Endothelial cell (in vitro differentiated cells): Measurements from ENCODE around the gene PIKFYVE. TPM values are rescaled to one million over a fixed set of nuclear protein-coding genes. Genes with fewer than 3 reads are reported as not detected.

Experiments
- DNase-seq: peaks from one replicate; pipeline ENCODE4 v3.0.0; 2021; ENCODE audit warnings: low spot score
- H3K27ac Mint-ChIP-seq: one replicate; pipeline ENCODE4 v1.8.0; 2021; ENCODE audit warnings: mixed read lengths, inconsistent platforms; ENCODE audit not compliant: unreplicated experiment
- H3K27me3 Mint-ChIP-seq: one replicate; pipeline ENCODE4 v1.8.0; 2021; ENCODE audit warnings: mild to moderate bottlenecking, moderate library complexity, mixed read lengths, inconsistent platforms; ENCODE audit not compliant: unreplicated experiment
- H3K36me3 Mint-ChIP-seq: one replicate; pipeline ENCODE4 v1.8.0; 2021; ENCODE audit warnings: mild to moderate bottlenecking, low read depth, mixed read lengths, inconsistent platforms; ENCODE audit not compliant: unreplicated experiment
- H3K4me1 Mint-ChIP-seq: one replicate; pipeline ENCODE4 v1.8.0; 2021; ENCODE audit warnings: mild to moderate bottlenecking, mixed read lengths, inconsistent platforms; ENCODE audit not compliant: unreplicated experiment
- H3K4me3 Mint-ChIP-seq: one replicate; pipeline ENCODE4 v1.8.0; 2021; ENCODE audit warnings: mild to moderate bottlenecking, mixed read lengths, inconsistent platforms; ENCODE audit not compliant: unreplicated experiment
- H3K9me3 Mint-ChIP-seq: one replicate; pipeline ENCODE4 v1.8.0; 2021; ENCODE audit warnings: mixed read lengths, inconsistent platforms; ENCODE audit not compliant: unreplicated experiment
- total RNA-seq: library from RNA; stranded (reverse); fragmentation: NEBNext Ultra II Directional; extraction: Animal tissue kit (Norgen Biotek cat#: 25700); gene quantifications from one replicate; pipeline ENCODE4 v1.2.1, GENCODE V29; 2021; ENCODE audit not compliant: unreplicated experiment
- TF ChIP-seq, protein P1 (sequence below): fragments of 200-600 bp; sonication (generic); IDR thresholded peaks from one replicate; pipeline ENCODE4 v1.5.0; 2021; ENCODE audit warnings: antibody characterized with exemption; ENCODE audit not compliant: unreplicated experiment

The PIKFYVE gene
- total RNA-seq, 1 donor from 2014 or later, result 52.7 TPM

DNA sequence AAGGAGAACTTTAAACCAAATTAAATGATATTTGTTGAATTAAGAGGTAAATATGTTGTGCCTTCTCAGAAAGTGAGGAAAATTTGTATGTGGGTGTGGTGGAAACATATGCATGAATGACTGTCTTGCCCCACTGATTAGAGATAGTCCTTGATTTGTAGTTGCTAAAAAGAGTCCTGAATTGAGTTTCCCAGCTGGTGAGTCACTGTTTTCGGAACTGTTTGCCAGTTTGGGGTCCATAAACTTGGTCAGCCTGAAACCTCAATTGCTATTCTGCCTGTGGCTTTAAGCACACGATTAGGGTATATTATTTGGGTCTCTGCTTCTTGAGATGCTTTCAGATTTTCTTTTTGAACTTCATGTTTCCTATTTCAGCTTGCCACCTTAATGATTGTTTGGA lies 53.3 kb downstream of the PIKFYVE start:
- Mint-ChIP-seq H3K27ac (no peak overlapping the region), H3K4me3 (no peak overlapping the region), H3K36me3 (peaks cover 41% of the 10 kb centered on the region), H3K27me3 (peaks cover 3% of the 10 kb centered on the region), H3K4me1 (peaks cover 20% of the 10 kb centered on the region), H3K9me3 (no peaks in the 10 kb centered on the region)
- TF ChIP-seq, protein P1, sequence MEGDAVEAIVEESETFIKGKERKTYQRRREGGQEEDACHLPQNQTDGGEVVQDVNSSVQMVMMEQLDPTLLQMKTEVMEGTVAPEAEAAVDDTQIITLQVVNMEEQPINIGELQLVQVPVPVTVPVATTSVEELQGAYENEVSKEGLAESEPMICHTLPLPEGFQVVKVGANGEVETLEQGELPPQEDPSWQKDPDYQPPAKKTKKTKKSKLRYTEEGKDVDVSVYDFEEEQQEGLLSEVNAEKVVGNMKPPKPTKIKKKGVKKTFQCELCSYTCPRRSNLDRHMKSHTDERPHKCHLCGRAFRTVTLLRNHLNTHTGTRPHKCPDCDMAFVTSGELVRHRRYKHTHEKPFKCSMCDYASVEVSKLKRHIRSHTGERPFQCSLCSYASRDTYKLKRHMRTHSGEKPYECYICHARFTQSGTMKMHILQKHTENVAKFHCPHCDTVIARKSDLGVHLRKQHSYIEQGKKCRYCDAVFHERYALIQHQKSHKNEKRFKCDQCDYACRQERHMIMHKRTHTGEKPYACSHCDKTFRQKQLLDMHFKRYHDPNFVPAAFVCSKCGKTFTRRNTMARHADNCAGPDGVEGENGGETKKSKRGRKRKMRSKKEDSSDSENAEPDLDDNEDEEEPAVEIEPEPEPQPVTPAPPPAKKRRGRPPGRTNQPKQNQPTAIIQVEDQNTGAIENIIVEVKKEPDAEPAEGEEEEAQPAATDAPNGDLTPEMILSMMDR, result no peak
- no peak for DNase-seq

GRCh38 chr2:208320686-208321085 lies 54.6 kb downstream of the PIKFYVE start:
- Mint-ChIP-seq H3K36me3 (peaks cover 39% of the 10 kb centered on the region), H3K27ac (no peak overlapping the region), H3K4me3 (no peak overlapping the region), H3K27me3 (peaks cover 3% of the 10 kb centered on the region), H3K4me1 (peaks cover 12% of the 10 kb centered on the region), H3K9me3 (no peaks in the 10 kb centered on the region)
- DNase-seq, result no peak
- TF ChIP-seq, protein P1, result no peak

DNA sequence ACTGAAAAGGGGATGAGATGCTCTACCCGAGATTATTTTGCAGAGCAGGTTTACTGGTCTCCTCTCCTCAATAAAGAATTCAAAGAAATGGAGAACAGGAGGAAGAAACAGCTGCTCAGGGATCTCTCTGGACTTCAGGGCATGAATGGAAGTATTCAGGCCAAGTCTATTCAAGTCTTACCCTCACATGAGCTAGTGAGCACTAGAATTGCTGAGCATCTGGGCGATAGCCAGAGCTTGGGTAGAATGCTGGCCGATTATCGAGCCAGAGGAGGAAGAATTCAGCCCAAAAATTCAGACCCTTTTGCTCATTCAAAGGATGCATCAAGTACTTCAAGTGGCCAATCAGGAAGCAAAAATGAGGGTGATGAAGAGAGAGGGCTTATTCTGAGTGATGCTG lies 60.0 kb downstream of the PIKFYVE start:
- Mint-ChIP-seq H3K27me3 (no peaks in the 10 kb centered on the region), H3K9me3 (no peaks in the 10 kb centered on the region), H3K4me3 (no peak overlapping the region), H3K27ac (no peak overlapping the region), H3K4me1 (no peaks in the 10 kb centered on the region), H3K36me3 (peaks cover 27% of the 10 kb centered on the region)
- no peak for DNase-seq
- TF ChIP-seq, protein P1, result no peak

DNA sequence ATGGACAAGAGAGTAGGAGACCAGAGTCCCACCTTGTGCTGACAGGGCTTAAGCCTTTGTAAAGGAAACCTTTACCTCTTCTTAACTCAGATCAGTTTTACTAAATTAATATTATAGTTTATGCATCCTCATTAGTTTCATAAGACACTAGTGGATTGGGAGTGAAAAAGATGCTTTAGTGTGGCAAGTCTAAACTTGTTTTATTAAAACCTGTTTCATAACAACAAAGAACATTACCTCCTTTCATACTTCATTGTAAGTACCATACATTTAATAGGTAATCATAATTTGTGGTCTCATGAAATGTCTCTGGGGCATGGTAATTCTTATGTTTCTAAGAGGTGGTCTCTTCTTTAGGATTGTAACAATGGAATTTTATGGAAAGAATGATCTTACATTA lies 63.4 kb downstream of the PIKFYVE start:
- TF ChIP-seq, protein P1, result no peak
- H3K4me3 Mint-ChIP-seq, result no peak overlapping the region
- DNase-seq, result no peak
- peaks cover 24% of the 10 kb centered on the region for H3K36me3 Mint-ChIP-seq
- H3K4me1 Mint-ChIP-seq, result no peaks in the 10 kb centered on the region
- H3K27ac Mint-ChIP-seq, result no peak overlapping the region
- no peaks in the 10 kb centered on the region for H3K9me3 Mint-ChIP-seq
- H3K27me3 Mint-ChIP-seq, result no peaks in the 10 kb centered on the region

DNA sequence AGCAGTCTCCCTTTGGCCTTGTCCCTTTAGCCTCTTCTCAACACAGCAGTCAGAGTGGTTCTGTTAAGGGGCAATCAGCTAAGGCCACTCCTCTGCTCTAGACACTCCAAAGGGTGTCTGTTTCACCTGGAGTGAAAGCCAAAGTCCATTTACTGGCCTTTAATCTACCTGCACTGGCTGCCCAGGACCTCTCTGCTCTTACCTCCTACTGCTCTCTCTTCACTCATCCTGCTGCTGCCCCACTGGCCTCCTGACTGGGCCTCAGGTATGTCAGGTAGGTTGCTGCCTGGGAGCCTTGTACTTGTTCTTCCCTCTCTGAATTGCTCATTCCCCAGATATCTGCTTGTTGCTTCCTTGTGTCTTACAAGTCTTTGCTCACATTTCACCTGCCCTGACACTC lies 68.2 kb downstream of the PIKFYVE start:
- Mint-ChIP-seq H3K27me3 (no peaks in the 10 kb centered on the region), H3K4me1 (no peaks in the 10 kb centered on the region), H3K4me3 (no peak overlapping the region), H3K9me3 (no peaks in the 10 kb centered on the region), H3K36me3 (peaks cover 23% of the 10 kb centered on the region), H3K27ac (no peak overlapping the region)
- DNase-seq, result no peak
- TF ChIP-seq, protein P1, result no peak
